Cardiac muscle cell (in vitro differentiated cells and primary cell): ENCODE results near the gene OXNAD1. TPM values are rescaled to one million over a fixed set of nuclear protein-coding genes. Genes with fewer than 3 reads are reported as not detected.

Source experiments
- DNase-seq, 2 donors: peaks; one replicate each; pipeline versions ENCODE4 v3.0.0 to v3.0.0-alpha.2; 2010 to 2017; ENCODE audit warnings: low read depth in 1 of 2, low spot score in 1 of 2
- H3K27ac ChIP-seq: fragments of 200-600 bp; sonication (generic); 2 replicates; pipeline ENCODE4 v1.5.1; 2016
- H3K27me3 ChIP-seq: fragments of 200-600 bp; sonication (generic); 2 replicates; pipeline ENCODE4 v1.6.0; 2016; ENCODE audit warnings: control low read depth
- H3K36me3 ChIP-seq: fragments of 200-600 bp; sonication (generic); 2 replicates; pipeline ENCODE4 v1.5.1; 2016; ENCODE audit warnings: control low read depth
- H3K4me1 ChIP-seq: fragments of 200-600 bp; sonication (generic); 2 replicates; pipeline ENCODE4 v1.8.1; 2017; ENCODE audit warnings: low read depth, mild to moderate bottlenecking, mixed run types
- H3K4me3 ChIP-seq: fragments of 200-600 bp; sonication (generic); 2 replicates; pipeline ENCODE4 v1.5.1; 2016; ENCODE audit warnings: mild to moderate bottlenecking
- H3K9me3 ChIP-seq: fragments of 200-600 bp; sonication (generic); 2 replicates; pipeline ENCODE4 v1.5.1; 2017; ENCODE audit warnings: low read depth, mild to moderate bottlenecking, control low read depth
- polyA plus RNA-seq: library from polyadenylated mRNA; unstranded; fragments of >200 nt; fragmentation: Nextera tagmentation; extraction: Ambion mirVana; gene quantifications from 2 replicates; pipeline ENCODE4 v1.2.1, GENCODE V29; 2016
- total RNA-seq: library from RNA; depleted of rRNA; stranded (reverse); fragments of >200 nt; gene quantifications from 2 replicates; pipeline ENCODE4 v1.2.3, GENCODE V29; 2016
- TF ChIP-seq, protein P1 (sequence below): IDR thresholded peaks from 2 replicates; pipeline ENCODE4 v1.5.1; 2012; ENCODE audit warnings: low read depth, mild to moderate bottlenecking, low read length

The OXNAD1 gene
- total and polyA plus RNA-seq, 2 experiments from 2014 or later = 33.6 to 33.7 TPM

DNA sequence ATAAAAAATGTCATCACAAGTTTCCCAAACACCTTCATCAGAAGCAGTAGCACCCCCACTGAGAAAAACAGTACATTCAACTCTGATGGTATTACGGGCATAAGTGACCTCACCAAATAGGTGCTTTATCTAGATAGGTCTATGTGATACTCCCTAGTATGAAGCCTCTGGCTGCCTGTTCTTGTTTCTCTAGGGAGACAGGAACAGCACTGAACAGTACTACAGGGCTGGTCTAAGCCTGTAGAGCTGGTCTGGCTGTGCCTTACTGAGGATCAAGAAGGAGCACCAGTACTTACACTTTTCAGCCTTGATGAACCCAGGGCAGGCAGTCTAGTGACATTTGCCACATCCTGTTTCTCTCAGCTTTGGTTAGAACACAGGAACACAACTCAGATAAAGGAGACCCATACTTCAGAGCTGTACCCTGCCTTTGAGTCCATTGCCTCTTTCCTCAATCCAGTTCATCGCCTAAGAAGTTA, 35.9 kb downstream of the OXNAD1 start:
- Histone ChIP-seq H3K36me3 (no peaks in the 10 kb centered on the region), H3K4me3 (no peak overlapping the region), H3K9me3 (no peaks in the 10 kb centered on the region), H3K4me1 (peaks cover 33% of the 10 kb centered on the region), H3K27me3 (no peaks in the 10 kb centered on the region), H3K27ac (peak overlapping the region; percentile 63)
- TF ChIP-seq, protein P1, sequence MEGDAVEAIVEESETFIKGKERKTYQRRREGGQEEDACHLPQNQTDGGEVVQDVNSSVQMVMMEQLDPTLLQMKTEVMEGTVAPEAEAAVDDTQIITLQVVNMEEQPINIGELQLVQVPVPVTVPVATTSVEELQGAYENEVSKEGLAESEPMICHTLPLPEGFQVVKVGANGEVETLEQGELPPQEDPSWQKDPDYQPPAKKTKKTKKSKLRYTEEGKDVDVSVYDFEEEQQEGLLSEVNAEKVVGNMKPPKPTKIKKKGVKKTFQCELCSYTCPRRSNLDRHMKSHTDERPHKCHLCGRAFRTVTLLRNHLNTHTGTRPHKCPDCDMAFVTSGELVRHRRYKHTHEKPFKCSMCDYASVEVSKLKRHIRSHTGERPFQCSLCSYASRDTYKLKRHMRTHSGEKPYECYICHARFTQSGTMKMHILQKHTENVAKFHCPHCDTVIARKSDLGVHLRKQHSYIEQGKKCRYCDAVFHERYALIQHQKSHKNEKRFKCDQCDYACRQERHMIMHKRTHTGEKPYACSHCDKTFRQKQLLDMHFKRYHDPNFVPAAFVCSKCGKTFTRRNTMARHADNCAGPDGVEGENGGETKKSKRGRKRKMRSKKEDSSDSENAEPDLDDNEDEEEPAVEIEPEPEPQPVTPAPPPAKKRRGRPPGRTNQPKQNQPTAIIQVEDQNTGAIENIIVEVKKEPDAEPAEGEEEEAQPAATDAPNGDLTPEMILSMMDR = no peak
- DNase-seq = no peak

DNA sequence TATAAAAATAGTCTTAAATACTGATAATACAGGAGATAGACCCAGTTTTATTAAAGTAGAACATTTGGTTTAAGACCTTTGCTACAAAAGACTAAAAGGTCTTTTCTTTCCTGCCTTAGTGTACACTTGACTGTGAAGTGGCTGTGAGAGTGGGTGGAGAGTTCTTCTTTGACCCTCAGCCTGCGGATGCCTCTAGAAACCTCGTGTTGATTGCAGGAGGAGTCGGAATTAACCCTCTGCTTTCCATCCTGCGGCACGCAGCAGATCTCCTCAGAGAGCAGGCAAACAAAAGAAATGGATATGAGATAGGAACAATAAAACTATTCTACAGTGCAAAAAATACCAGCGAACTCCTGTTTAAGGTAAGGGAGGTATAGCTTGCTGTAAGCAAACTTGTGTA, 36.5 kb downstream of the OXNAD1 start:
- no peaks in the 10 kb centered on the region for H3K36me3 ChIP-seq
- peak in 1 of 2 donors; percentile 76 for DNase-seq
- no peak overlapping the region for H3K4me3 ChIP-seq
- peaks cover 33% of the 10 kb centered on the region for H3K4me1 ChIP-seq
- TF ChIP-seq, protein P1 = no peak
- H3K9me3 ChIP-seq = no peaks in the 10 kb centered on the region
- H3K27me3 ChIP-seq = no peaks in the 10 kb centered on the region
- H3K27ac ChIP-seq = peak overlapping the region; percentile 63

DNA sequence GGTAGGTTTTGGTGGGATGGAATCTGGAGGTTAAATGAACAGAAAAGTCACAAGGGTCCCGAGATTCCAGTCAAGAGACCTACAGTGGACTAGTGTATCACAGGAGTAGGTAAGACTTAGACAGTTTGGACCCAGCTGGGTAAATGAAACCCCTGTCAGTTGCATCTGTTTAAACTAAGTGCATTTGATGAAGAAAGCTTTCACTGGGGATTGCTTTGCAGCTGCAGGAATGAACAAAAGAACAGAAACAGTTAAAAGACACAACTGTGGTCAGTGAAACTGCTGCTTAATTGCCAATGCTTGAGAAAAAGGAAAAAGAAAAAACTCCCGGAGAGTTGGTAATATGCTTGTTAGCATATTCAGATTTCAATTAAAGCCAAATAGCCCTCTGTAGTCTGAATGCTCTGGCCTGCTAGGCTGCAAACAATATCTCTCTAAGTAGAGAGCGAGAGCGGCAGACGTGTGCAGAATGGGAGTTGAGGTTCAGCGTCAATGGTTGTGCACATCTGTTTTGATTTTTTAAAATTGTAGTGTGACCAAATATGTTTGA, 37.1 kb downstream of the OXNAD1 start:
- TF ChIP-seq, protein P1 = no peak
- Histone ChIP-seq H3K36me3 (no peaks in the 10 kb centered on the region), H3K27me3 (no peaks in the 10 kb centered on the region), H3K27ac (no peak overlapping the region), H3K9me3 (no peaks in the 10 kb centered on the region), H3K4me3 (no peak overlapping the region), H3K4me1 (peaks cover 33% of the 10 kb centered on the region)
- no peak for DNase-seq

DNA sequence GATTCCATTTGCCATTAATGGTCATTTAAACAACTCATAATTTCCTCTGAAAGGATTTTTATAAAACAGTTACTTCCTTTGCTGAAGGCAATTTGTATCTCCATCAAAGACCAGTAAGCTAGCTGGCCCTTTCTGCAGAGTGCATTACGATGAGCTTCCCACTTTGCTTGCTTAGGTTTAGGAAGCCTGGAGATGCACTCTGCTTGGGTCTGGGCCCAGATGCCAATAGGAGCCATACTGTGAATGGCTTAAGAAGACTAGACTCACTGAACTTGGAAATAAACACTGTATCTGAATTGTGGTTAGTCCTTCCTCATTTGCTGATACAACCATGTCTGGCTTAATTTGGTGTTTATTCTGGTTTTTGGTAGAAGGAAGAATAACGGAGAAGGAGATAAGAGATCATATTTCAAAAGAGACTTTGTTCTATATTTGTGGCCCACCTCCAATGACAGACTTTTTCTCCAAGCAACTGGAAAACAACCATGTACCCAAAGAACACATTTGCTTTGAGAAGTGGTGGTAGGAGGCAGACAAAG, 38.1 kb downstream of the OXNAD1 start:
- Histone ChIP-seq H3K4me3 (no peak overlapping the region), H3K27me3 (no peaks in the 10 kb centered on the region), H3K4me1 (peaks cover 33% of the 10 kb centered on the region), H3K27ac (no peak overlapping the region), H3K9me3 (no peaks in the 10 kb centered on the region), H3K36me3 (no peaks in the 10 kb centered on the region)
- no peak for DNase-seq
- TF ChIP-seq, protein P1 = no peak

DNA sequence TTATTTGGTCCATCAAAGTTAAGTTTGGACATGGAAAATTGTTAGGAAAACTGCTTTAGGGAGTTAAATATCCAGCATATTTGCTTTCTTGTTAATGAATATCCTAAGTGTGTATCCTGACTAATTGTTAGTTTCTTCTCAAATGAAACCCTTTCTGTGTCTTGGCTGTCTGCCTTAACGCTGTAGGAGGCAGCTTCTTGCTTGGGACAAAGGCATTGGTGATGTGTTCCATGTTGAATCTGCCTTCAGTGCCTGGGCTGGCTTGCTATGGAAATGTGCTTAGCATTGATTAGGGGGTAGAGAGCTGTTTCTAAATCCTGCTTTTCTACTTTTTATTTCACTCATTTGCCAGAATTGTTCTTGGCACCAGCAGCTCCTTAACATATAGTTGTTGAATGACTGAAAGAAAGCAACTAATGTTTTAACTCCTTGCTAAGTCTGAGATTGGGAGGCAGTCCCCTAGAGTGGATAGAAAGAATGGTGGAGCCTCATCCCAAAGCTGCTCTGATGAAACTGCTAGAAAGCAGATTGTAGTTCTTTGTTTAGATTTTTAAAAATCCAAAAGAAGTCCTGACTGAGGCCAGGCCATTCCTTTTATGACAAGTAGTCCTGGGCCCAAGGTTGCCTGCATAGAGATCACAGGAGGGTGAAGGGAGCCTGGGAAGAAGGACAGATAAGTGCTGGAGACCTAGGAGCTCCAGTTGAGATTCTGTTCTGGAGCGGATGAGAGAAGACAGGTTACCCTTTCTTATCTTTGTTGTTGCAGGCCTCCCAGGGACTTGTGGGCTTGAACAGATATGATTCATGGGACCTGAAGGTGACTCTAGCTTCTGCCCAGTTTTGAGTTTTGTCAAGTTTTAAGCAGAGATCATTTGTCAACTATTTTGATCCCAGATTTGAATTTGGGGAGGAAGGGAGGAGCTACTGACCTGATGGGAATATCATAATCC, 39.3 kb downstream of the OXNAD1 start:
- no peaks in the 10 kb centered on the region for H3K9me3 ChIP-seq
- peak overlapping the region; percentile 14 for H3K27ac ChIP-seq
- peaks cover 33% of the 10 kb centered on the region for H3K4me1 ChIP-seq
- TF ChIP-seq, protein P1 = no peak
- H3K27me3 ChIP-seq = no peaks in the 10 kb centered on the region
- H3K4me3 ChIP-seq = no peak overlapping the region
- H3K36me3 ChIP-seq = no peaks in the 10 kb centered on the region
- DNase-seq = no peak
